Left forelimb (tissue), 1 donor: Measurements from ENCODE around the gene KCNB1.
"Not testable (repeated sequence)": the region's sequence is repeated elsewhere in the genome, so short reads cannot be mapped to it uniquely, and the experiment has no call there.

Experiments
- DNase-seq: peaks from one replicate; pipeline ENCODE4 v3.0.0-alpha.2; 2018; ENCODE audit warnings: low spot score

Gene KCNB1

GRCh38 chr20:49435639-49436038 is 46.8 kb downstream of the KCNB1 start:
- no peak for DNase-seq

- DNase-seq, result no peak
These were observed 49.1 kb downstream of the KCNB1 start for GRCh38 chr20:49433333-49433732.

GRCh38 chr20:49432550-49432949 is 49.9 kb downstream of the KCNB1 start:
- DNase-seq, result no peak

- no peak for DNase-seq
These were observed 51.1 kb downstream of the KCNB1 start for GRCh38 chr20:49431329-49431728.

GRCh38 chr20:49430320-49430719 is 52.1 kb downstream of the KCNB1 start:
- DNase-seq, result no peak

GRCh38 chr20:49427751-49428518 is 54.5 kb downstream of the KCNB1 start:
- DNase-seq, result no peak

- no peak for DNase-seq
These were observed 55.6 kb downstream of the KCNB1 start for GRCh38 chr20:49426873-49427272.

GRCh38 chr20:49426395-49426794 is 56.1 kb downstream of the KCNB1 start:
- DNase-seq, result no peak

- no peak for DNase-seq
These were observed 57.9 kb downstream of the KCNB1 start for GRCh38 chr20:49424536-49424935.

GRCh38 chr20:49422161-49422560 is 60.3 kb downstream of the KCNB1 start:
- no peak for DNase-seq

- no peak for DNase-seq
These were observed 61.6 kb downstream of the KCNB1 start for GRCh38 chr20:49420811-49421295.

GRCh38 chr20:49420292-49420691 is 62.2 kb downstream of the KCNB1 start:
- no peak for DNase-seq

GRCh38 chr20:49419785-49420184 is 62.7 kb downstream of the KCNB1 start:
- no peak for DNase-seq

- no peak for DNase-seq
These were observed 63.7 kb downstream of the KCNB1 start for GRCh38 chr20:49418809-49419208.

GRCh38 chr20:49417843-49418555 is 64.5 kb downstream of the KCNB1 start:
- DNase-seq, result no peak

GRCh38 chr20:49415668-49416044 is 66.8 kb downstream of the KCNB1 start:
- DNase-seq, result no peak

- no peak for DNase-seq
These were observed 67.3 kb downstream of the KCNB1 start for GRCh38 chr20:49415005-49415667.

GRCh38 chr20:49413677-49414076 is 68.8 kb downstream of the KCNB1 start:
- DNase-seq, result no peak

- no peak for DNase-seq
These were observed 69.5 kb downstream of the KCNB1 start for GRCh38 chr20:49412953-49413352.

- DNase-seq, result no peak
These were observed 70.2 kb downstream of the KCNB1 start for GRCh38 chr20:49412254-49412653.

GRCh38 chr20:49411221-49411925 is 71.1 kb downstream of the KCNB1 start:
- DNase-seq, result no peak

- not testable (repeated sequence) for DNase-seq
These were observed 72.4 kb downstream of the KCNB1 start for GRCh38 chr20:49409975-49410621.
